Sigmoid colon (tissue), 7 donors: ENCODE results near the gene OTOGL. TPM values are rescaled to one million over a fixed set of nuclear protein-coding genes. Genes with fewer than 3 reads are reported as not detected.

Experiments used
- DNase-seq: peaks from one replicate; pipeline ENCODE4 v3.0.0-alpha.2; 2019
- H3K27ac ChIP-seq, 4 donors: fragments of 200-600 bp; sonication (generic); one replicate each; pipeline ENCODE4 v1.5.1; 2016 to 2019; ENCODE audit warnings: mild to moderate bottlenecking in 1 of 4
- H3K27me3 ChIP-seq, 3 donors: fragments of 200-600 bp; sonication (generic); one replicate each; pipeline ENCODE4 v1.5.1; 2019; ENCODE audit warnings: mild to moderate bottlenecking in 1 of 3
- H3K36me3 ChIP-seq, 4 donors: fragments of 200-600 bp; sonication (generic); one replicate each; pipeline ENCODE4 v1.5.1; 2016 to 2019
- H3K4me1 ChIP-seq, 4 donors: fragments of 200-600 bp; sonication (generic); one replicate each; pipeline ENCODE4 v1.5.1; 2017 to 2019
- H3K4me3 ChIP-seq, 4 donors: fragments of 200-600 bp; sonication (generic); one replicate each; pipeline ENCODE4 v1.5.1; 2017 to 2019; ENCODE audit warnings: mild to moderate bottlenecking in 2 of 4, moderate library complexity in 1 of 4
- H3K9me3 ChIP-seq, 4 donors: fragments of 200-600 bp in 3 of 4; sonication (generic) in 3 of 4; one replicate each; pipeline versions ENCODE4 v1.5.1 to v1.6.1; 2013 to 2019
- EP300 ChIP-seq, 4 donors: sonication (generic); formaldehyde crosslinking; IDR thresholded peaks; one replicate each; pipeline ENCODE4 v1.6.1; 2017; ENCODE audit warnings: antibody characterized with exemption in 4 of 4
- POLR2A ChIP-seq, 2 donors: fragments of 450-650 bp; IDR thresholded peaks; one replicate each; pipeline ENCODE4 v1.6.1; 2016; ENCODE audit warnings: antibody characterized with exemption in 2 of 2, mild to moderate bottlenecking in 2 of 2, moderate library complexity in 2 of 2
- POLR2AphosphoS5 ChIP-seq, 4 donors: sonication (generic); formaldehyde crosslinking; IDR thresholded peaks; one replicate each; pipeline ENCODE4 v1.6.1; 2017; ENCODE audit warnings: antibody characterized with exemption in 4 of 4
- WGBS, 2 donors: extraction: QIAGEN DNeasy Blood & Tissue Kit; methylation state at CpG; one replicate each; pipeline ENCODE4 v1.1.7; 2013; 5-methylcytosine and 5-hydroxymethylcytosine counted together
- intact Hi-C: fragments of 100-400 bp; cut with DNase I; formaldehyde crosslinking; loops from one replicate; pipeline ENCODE4 v1.15.1; 2023
- polyA plus RNA-seq, 3 donors: library from polyadenylated mRNA; stranded (reverse); fragments of 200-250 nt; gene quantifications; one replicate each; pipeline ENCODE4 v1.2.3, GENCODE V29; 2013
- total RNA-seq, 4 donors: library from RNA; depleted of rRNA; stranded (reverse); fragments of >200 nt; gene quantifications; one replicate each; pipeline ENCODE4 v1.1.0, GENCODE V29; 2016
- TF ChIP-seq, protein P1 (sequence below), 4 experiments: fragments of 450-650 bp in 3 of 4; fragments of 200-600 bp in 1 of 4; IDR thresholded peaks; one replicate each; pipeline ENCODE4 v1.5.1; 2016 to 2019; ENCODE audit warnings: antibody characterized with exemption in 4 of 4, mild to moderate bottlenecking in 3 of 4, moderate library complexity in 2 of 4
- donor health status: healthy with polysubstance abuse.
- donor health status: Bipolar disorder and iron deficiency.
- donor health status: healthy.

OTOGL gene
- total and polyA plus RNA-seq, 7 donors: 0.07 to 4.7 (median 0.81) TPM; not detected in 2

GRCh38 chr12:80116735-80117134, 17.4 kb downstream of the OTOGL start:
- no peak for DNase-seq
- H3K27me3 ChIP-seq: no peaks in the 10 kb centered on the region
- TF ChIP-seq POLR2A (IDR thresholded peaks at IDR 0.05) (no peak), EP300 (IDR thresholded peaks at IDR 0.05) (no peak), POLR2AphosphoS5 (IDR thresholded peaks at IDR 0.05) (no peak)
- TF ChIP-seq, protein P1, sequence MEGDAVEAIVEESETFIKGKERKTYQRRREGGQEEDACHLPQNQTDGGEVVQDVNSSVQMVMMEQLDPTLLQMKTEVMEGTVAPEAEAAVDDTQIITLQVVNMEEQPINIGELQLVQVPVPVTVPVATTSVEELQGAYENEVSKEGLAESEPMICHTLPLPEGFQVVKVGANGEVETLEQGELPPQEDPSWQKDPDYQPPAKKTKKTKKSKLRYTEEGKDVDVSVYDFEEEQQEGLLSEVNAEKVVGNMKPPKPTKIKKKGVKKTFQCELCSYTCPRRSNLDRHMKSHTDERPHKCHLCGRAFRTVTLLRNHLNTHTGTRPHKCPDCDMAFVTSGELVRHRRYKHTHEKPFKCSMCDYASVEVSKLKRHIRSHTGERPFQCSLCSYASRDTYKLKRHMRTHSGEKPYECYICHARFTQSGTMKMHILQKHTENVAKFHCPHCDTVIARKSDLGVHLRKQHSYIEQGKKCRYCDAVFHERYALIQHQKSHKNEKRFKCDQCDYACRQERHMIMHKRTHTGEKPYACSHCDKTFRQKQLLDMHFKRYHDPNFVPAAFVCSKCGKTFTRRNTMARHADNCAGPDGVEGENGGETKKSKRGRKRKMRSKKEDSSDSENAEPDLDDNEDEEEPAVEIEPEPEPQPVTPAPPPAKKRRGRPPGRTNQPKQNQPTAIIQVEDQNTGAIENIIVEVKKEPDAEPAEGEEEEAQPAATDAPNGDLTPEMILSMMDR (IDR thresholded peaks at IDR 0.05): no peak
- intact Hi-C loops: no loop called here
- peaks cover 0 to 32% (median 28%) of the 10 kb centered on the region in 4 donors for H3K4me1 ChIP-seq
- H3K4me3 ChIP-seq: no peak overlapping the region
- H3K27ac ChIP-seq: no peak overlapping the region
- peaks cover 0 to 4% (median 0%) of the 10 kb centered on the region in 4 donors for H3K9me3 ChIP-seq
- no peaks in the 10 kb centered on the region for H3K36me3 ChIP-seq

DNA sequence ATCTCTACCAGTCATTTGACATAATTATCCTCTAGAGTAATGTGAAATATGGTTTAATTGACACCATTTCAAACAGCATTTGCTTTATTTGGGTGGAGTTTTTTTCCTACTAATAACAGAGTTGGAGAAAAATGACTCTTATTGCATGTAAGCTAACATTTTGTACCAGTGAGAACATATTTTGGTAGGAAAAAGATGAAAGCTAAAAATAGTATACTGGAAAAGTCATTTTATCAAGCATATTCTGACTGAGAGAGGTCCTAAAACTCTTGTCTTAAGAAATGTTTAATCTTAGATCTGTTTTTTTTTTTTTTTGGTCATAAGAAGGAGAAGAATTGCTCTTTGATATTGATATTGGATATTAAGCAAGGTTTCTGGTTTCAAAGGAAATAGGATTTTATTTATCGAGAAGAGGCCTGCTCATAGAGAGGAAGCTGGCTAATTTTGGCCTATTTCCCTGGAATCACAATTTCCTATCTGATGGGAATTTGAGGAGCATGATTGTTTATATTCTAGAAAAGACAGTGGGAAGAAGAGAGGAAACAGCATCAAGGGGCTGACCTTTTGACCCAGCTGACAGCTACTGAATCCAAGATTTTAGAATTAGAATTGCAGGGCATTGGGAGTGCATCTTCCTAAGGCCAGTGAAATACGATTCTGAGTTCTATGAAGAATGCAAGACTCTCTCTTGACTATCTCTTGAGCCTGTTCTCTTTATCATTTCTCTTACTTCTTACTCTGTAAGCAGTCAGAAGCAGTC, 19.4 kb downstream of the OTOGL start:
- 60 to 76% methylated on average over 2 of the region's 2 CpGs for WGBS, 2 donors
- Histone ChIP-seq H3K9me3 (peaks cover 0 to 2% (median 0%) of the 10 kb centered on the region in 4 donors), H3K36me3 (no peaks in the 10 kb centered on the region), H3K4me3 (no peak overlapping the region), H3K27me3 (no peaks in the 10 kb centered on the region), H3K27ac (peak overlapping the region in 3 of 4 donors; percentile 32 to 61 (median 39)), H3K4me1 (peaks cover 0 to 44% (median 36%) of the 10 kb centered on the region in 4 donors)
- no peak for DNase-seq
- intact Hi-C loops: no loop called here
- TF ChIP-seq POLR2AphosphoS5 (IDR thresholded peaks at IDR 0.05): no peak
- no peak for TF ChIP-seq EP300 (IDR thresholded peaks at IDR 0.05)
- TF ChIP-seq, protein P1 (IDR thresholded peaks at IDR 0.05): no peak
- no peak for TF ChIP-seq POLR2A (IDR thresholded peaks at IDR 0.05)

GRCh38 chr12:80120994-80121393, 21.7 kb downstream of the OTOGL start:
- no peak for DNase-seq
- no peaks in the 10 kb centered on the region for H3K36me3 ChIP-seq
- peak overlapping the region in 2 of 4 donors; percentile 44 to 62 for H3K27ac ChIP-seq
- no peaks in the 10 kb centered on the region for H3K27me3 ChIP-seq
- H3K4me1 ChIP-seq: peaks cover 0 to 44% (median 36%) of the 10 kb centered on the region in 4 donors
- no peaks in the 10 kb centered on the region for H3K9me3 ChIP-seq
- no peak overlapping the region for H3K4me3 ChIP-seq
- intact Hi-C loops: no loop called here
- TF ChIP-seq POLR2A (IDR thresholded peaks at IDR 0.05) (no peak), EP300 (IDR thresholded peaks at IDR 0.05) (no peak), POLR2AphosphoS5 (IDR thresholded peaks at IDR 0.05) (no peak)
- TF ChIP-seq, protein P1 (IDR thresholded peaks at IDR 0.05): no peak
- 51 to 66% methylated on average over 3 of the region's 3 CpGs for WGBS, 2 donors

DNA sequence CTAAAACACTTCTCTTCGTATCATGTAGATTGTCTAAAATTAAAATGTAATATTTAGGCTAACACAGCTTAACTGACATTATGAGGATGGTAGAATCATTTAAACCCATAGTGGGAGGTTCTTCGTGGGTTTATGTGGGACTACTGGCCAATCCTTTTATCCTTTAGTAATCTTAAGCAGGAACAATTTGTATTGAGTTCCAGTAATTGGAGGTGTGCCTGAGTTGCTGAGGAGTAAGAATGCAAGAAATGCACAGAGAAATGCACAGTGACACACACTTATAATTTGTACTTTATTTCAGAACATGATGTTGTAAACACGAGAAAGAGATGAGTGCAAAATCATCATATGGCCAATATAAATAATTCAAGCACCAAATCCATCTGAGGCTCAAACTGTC, 22.3 kb downstream of the OTOGL start:
- Histone ChIP-seq H3K9me3 (no peaks in the 10 kb centered on the region), H3K4me1 (peaks cover 0 to 44% (median 36%) of the 10 kb centered on the region in 4 donors), H3K27ac (peak overlapping the region in 3 of 4 donors; percentile 32 to 62 (median 44)), H3K36me3 (no peaks in the 10 kb centered on the region), H3K4me3 (no peak overlapping the region), H3K27me3 (no peaks in the 10 kb centered on the region)
- intact Hi-C loops: no loop called here
- WGBS, 2 donors: 58 to 73% methylated on average over 3 of the region's 3 CpGs
- no peak for DNase-seq
- TF ChIP-seq POLR2A (IDR thresholded peaks at IDR 0.05) (no peak), EP300 (IDR thresholded peaks at IDR 0.05) (no peak), POLR2AphosphoS5 (IDR thresholded peaks at IDR 0.05) (no peak)
- TF ChIP-seq, protein P1 (IDR thresholded peaks at IDR 0.05): no peak
